Measurements from ENCODE around the gene HOXD11. TPM values are rescaled to one million over a fixed set of nuclear protein-coding genes. Genes with fewer than 3 reads are reported as not detected.
A peak's percentile ranks its signal among the peaks of the same experiment; 100 is the strongest.

Gene HOXD11
- 1 to 10 TPM in 1 of 2 donors, under 1 TPM in 1; 0.25 to 1.6 TPM for total RNA-seq

DNA sequence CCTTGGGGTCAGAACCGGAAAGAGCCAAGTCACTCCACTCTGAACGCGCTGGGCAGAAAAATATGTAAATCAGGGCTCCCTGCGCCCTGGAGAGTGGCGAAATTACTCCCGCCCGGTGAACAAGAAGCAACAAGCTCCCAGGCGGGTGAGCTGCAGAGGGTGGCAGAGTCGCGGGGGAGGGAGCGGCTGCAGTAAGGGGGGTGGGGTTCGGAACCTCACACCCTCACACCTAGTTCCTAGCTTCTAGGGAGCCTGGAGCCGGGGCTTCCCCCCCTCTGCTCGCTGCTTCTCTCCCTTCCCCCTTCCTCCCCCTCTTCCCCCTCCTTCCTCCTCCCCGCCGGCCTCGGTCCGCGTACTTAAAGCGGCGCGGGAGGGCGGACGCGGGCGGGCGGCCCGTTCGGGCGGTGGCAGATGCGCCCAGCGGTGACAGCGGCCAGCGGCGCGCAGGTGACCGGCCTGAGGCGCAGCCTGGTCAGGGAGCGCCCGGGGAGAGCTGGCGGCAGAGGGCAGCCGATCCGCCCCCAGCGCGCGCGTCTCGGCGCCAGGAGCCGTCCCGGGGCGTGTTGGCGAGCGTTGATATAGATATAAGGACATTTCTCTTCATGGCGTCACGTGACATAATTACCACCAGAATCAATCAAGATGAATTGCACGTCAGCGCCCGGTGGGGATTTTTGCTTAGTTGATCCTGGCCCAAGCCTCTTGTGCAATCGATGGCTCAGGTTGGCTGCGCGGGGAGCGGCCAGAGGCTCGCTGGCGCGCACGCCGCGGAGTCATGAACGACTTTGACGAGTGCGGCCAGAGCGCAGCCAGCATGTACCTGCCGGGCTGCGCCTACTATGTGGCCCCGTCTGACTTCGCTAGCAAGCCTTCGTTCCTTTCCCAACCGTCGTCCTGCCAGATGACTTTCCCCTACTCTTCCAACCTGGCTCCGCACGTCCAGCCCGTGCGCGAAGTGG is at the start of gene HOXD11:
TSS of gene HOXD11 (plus strand) at position 700 of the 959 bp plus-strand sequence. CDS start at position 776, 76 bp downstream.
- intact Hi-C loops (cut with DNase I): no loop called here
- H3K9me3 ChIP-seq: no peaks in the 10 kb centered on the region
- TF ChIP-seq, protein P1, sequence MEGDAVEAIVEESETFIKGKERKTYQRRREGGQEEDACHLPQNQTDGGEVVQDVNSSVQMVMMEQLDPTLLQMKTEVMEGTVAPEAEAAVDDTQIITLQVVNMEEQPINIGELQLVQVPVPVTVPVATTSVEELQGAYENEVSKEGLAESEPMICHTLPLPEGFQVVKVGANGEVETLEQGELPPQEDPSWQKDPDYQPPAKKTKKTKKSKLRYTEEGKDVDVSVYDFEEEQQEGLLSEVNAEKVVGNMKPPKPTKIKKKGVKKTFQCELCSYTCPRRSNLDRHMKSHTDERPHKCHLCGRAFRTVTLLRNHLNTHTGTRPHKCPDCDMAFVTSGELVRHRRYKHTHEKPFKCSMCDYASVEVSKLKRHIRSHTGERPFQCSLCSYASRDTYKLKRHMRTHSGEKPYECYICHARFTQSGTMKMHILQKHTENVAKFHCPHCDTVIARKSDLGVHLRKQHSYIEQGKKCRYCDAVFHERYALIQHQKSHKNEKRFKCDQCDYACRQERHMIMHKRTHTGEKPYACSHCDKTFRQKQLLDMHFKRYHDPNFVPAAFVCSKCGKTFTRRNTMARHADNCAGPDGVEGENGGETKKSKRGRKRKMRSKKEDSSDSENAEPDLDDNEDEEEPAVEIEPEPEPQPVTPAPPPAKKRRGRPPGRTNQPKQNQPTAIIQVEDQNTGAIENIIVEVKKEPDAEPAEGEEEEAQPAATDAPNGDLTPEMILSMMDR (IDR thresholded peaks at IDR 0.05): no peak
- peak; percentile 41 for DNase-seq
- no peaks in the 10 kb centered on the region for H3K36me3 ChIP-seq
- peak within 1 kb of the TSS; percentile 49 to 57 for H3K9ac ChIP-seq (ENCODE audit: low read depth in 2 of 2, low read length in 2 of 2)
- H3K27me3 ChIP-seq: peaks cover 90% of the 10 kb centered on the region
- peaks cover 3% of the 10 kb centered on the region for H3K4me1 ChIP-seq
- peak within 1 kb of the TSS; percentile 62 for H3K27ac ChIP-seq
- H3K4me3 ChIP-seq: peak within 1 kb of the TSS; percentile 27

GRCh38 chr2:176063958-176064357 is 43.1 kb upstream of the HOXD11 start:
- Histone ChIP-seq H3K27ac (no peak overlapping the region), H3K4me3 (no peak overlapping the region), H3K4me1 (no peaks in the 10 kb centered on the region), H3K36me3 (no peaks in the 10 kb centered on the region), H3K27me3 (peaks cover 26% of the 10 kb centered on the region), H3K9me3 (no peaks in the 10 kb centered on the region), H3K9ac (ENCODE audit: low read depth in 2 of 2, low read length in 2 of 2) (no peak overlapping the region)
- intact Hi-C loops (cut with DNase I): no loop called here
- no peak for DNase-seq
- TF ChIP-seq, protein P1 (IDR thresholded peaks at IDR 0.05): no peak

- intact Hi-C loops (cut with DNase I): no loop called here
- no peaks in the 10 kb centered on the region for H3K9me3 ChIP-seq
- no peaks in the 10 kb centered on the region for H3K36me3 ChIP-seq
- no peak overlapping the region for H3K27ac ChIP-seq
- H3K4me1 ChIP-seq: no peaks in the 10 kb centered on the region
- TF ChIP-seq, protein P1 (IDR thresholded peaks at IDR 0.05): no peak
- peak overlapping the region; percentile 23 for H3K4me3 ChIP-seq
- H3K27me3 ChIP-seq: peaks cover 46% of the 10 kb centered on the region
- DNase-seq: no peak
- no peak overlapping the region for H3K9ac ChIP-seq (ENCODE audit: low read depth in 2 of 2, low read length in 2 of 2)
These were observed 40.2 kb upstream of the HOXD11 start for GRCh38 chr2:176066645-176067588.

- H3K9me3 ChIP-seq: no peaks in the 10 kb centered on the region
- peaks cover 53% of the 10 kb centered on the region for H3K27me3 ChIP-seq
- peak overlapping the region; percentile 23 for H3K4me3 ChIP-seq
- H3K9ac ChIP-seq (ENCODE audit: low read depth in 2 of 2, low read length in 2 of 2): no peak overlapping the region
- TF ChIP-seq, protein P1 (IDR thresholded peaks at IDR 0.05): no peak
- H3K4me1 ChIP-seq: no peaks in the 10 kb centered on the region
- intact Hi-C loops (cut with DNase I): no loop called here
- no peaks in the 10 kb centered on the region for H3K36me3 ChIP-seq
- no peak for DNase-seq
- no peak overlapping the region for H3K27ac ChIP-seq
These were observed 39.3 kb upstream of the HOXD11 start for GRCh38 chr2:176067589-176068418.

Data from colonic mucosa (tissue), 4 donors.